ENCODE results near the gene DIP2C. TPM values are rescaled to one million over a fixed set of nuclear protein-coding genes. Genes with fewer than 3 reads are reported as not detected.
"Not testable (repeated sequence)": the region's sequence is repeated elsewhere in the genome, so short reads cannot be mapped to it uniquely, and the experiment has no call there.

DIP2C gene
- polyA plus RNA-seq, 2 donors: 2.2 to 2.7 TPM

- Histone ChIP-seq H3K9me3 (ENCODE audit: control insufficient read depth in 2 of 2, insufficient read depth in 1 of 2, low read depth in 1 of 2, low read length in 1 of 2) (no peaks in the 10 kb centered on the region), H3K36me3 (ENCODE audit: control insufficient read depth in 2 of 2, insufficient read depth in 2 of 2, low read length in 1 of 2) (no peaks in the 10 kb centered on the region), H3K4me1 (ENCODE audit: control insufficient read depth in 2 of 2, insufficient read depth in 2 of 2, low read length in 1 of 2) (peaks cover 0 to 3% of the 10 kb centered on the region in 2 donors), H3K4me3 (ENCODE audit: low read depth in 1 of 2, low read length in 2 of 2) (no peak overlapping the region), H3K27me3 (ENCODE audit: control insufficient read depth in 1 of 2, insufficient read depth in 2 of 2, low read length in 2 of 2) (no peaks in the 10 kb centered on the region), H3K27ac (ENCODE audit: low read depth in 2 of 2, low read length in 1 of 2) (no peak overlapping the region)
- WGBS, 2 donors: 96 to 97% methylated on average over 9 of the region's 9 CpGs
Measured at GRCh38 chr10:301536-301935, 387.9 kb downstream of the DIP2C start.

GRCh38 chr10:300580-300979 lies 388.9 kb downstream of the DIP2C start:
- H3K9me3 ChIP-seq (ENCODE audit: control insufficient read depth in 2 of 2, insufficient read depth in 1 of 2, low read depth in 1 of 2, low read length in 1 of 2); H3K4me3 ChIP-seq (ENCODE audit: low read depth in 1 of 2, low read length in 2 of 2); H3K27ac ChIP-seq (ENCODE audit: low read depth in 2 of 2, low read length in 1 of 2); H3K4me1 ChIP-seq (ENCODE audit: control insufficient read depth in 2 of 2, insufficient read depth in 2 of 2, low read length in 1 of 2); H3K27me3 ChIP-seq (ENCODE audit: control insufficient read depth in 1 of 2, insufficient read depth in 2 of 2, low read length in 2 of 2); H3K36me3 ChIP-seq (ENCODE audit: control insufficient read depth in 2 of 2, insufficient read depth in 2 of 2, low read length in 1 of 2): not testable (repeated sequence)
- WGBS, 2 donors: 98 to 99% methylated on average over 21 to 31 of the region's 31 CpGs

DNA sequence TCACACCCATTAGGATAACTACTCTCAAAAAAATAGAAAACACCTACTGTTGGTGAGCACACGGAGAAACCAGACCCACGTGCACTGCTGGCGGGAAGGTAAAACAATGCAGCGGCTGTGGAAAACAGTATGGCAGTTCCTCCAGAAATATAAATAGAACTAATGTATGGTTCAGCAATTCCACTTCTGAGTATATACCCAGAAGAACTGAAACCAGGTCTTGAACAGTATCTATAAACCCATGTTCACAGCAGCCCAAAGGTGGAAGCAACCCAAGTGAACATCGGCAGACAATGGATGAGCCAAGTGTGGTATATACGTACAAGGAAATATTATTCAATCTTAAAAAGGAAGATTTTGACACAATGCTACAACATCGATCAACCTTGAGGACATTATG lies 389.5 kb downstream of the DIP2C start:
- WGBS, 2 donors: 91 to 95% methylated on average over 7 of the region's 7 CpGs
- no peak overlapping the region for H3K4me3 ChIP-seq (ENCODE audit: low read depth in 1 of 2, low read length in 2 of 2)
- H3K27ac ChIP-seq (ENCODE audit: low read depth in 2 of 2, low read length in 1 of 2): no peak overlapping the region
- H3K4me1 ChIP-seq (ENCODE audit: control insufficient read depth in 2 of 2, insufficient read depth in 2 of 2, low read length in 1 of 2): peaks cover 0 to 3% of the 10 kb centered on the region in 2 donors
- no peaks in the 10 kb centered on the region for H3K9me3 ChIP-seq (ENCODE audit: control insufficient read depth in 2 of 2, insufficient read depth in 1 of 2, low read depth in 1 of 2, low read length in 1 of 2)
- no peaks in the 10 kb centered on the region for H3K36me3 ChIP-seq (ENCODE audit: control insufficient read depth in 2 of 2, insufficient read depth in 2 of 2, low read length in 1 of 2)
- H3K27me3 ChIP-seq (ENCODE audit: control insufficient read depth in 1 of 2, insufficient read depth in 2 of 2, low read length in 2 of 2): no peaks in the 10 kb centered on the region

DNA sequence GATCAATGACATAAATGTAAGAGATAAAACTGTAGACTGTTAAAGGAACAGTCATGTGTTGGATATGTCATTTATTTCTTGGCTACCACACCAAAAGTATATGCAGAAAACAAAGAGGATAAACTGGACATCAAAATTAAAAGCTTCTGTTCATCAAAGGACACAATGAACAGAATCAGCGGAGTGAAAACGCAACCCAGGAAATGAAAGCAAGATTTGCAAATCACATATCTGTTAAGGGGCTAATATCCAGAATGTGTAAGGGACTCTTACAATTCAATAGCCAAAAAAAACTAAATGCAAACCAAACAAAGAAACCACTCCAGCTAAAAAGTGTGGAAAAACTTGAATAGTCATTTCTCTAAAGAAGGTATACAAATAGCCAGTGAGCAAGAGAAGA lies 390.0 kb downstream of the DIP2C start:
- Histone ChIP-seq H3K27ac (ENCODE audit: low read depth in 2 of 2, low read length in 1 of 2) (no peak overlapping the region), H3K27me3 (ENCODE audit: control insufficient read depth in 1 of 2, insufficient read depth in 2 of 2, low read length in 2 of 2) (no peaks in the 10 kb centered on the region), H3K4me1 (ENCODE audit: control insufficient read depth in 2 of 2, insufficient read depth in 2 of 2, low read length in 1 of 2) (peaks cover 0 to 3% of the 10 kb centered on the region in 2 donors), H3K4me3 (ENCODE audit: low read depth in 1 of 2, low read length in 2 of 2) (no peak overlapping the region), H3K36me3 (ENCODE audit: control insufficient read depth in 2 of 2, insufficient read depth in 2 of 2, low read length in 1 of 2) (no peaks in the 10 kb centered on the region), H3K9me3 (ENCODE audit: control insufficient read depth in 2 of 2, insufficient read depth in 1 of 2, low read depth in 1 of 2, low read length in 1 of 2) (no peaks in the 10 kb centered on the region)
- 96 to 98% methylated on average over 2 of the region's 2 CpGs for WGBS, 2 donors

DNA sequence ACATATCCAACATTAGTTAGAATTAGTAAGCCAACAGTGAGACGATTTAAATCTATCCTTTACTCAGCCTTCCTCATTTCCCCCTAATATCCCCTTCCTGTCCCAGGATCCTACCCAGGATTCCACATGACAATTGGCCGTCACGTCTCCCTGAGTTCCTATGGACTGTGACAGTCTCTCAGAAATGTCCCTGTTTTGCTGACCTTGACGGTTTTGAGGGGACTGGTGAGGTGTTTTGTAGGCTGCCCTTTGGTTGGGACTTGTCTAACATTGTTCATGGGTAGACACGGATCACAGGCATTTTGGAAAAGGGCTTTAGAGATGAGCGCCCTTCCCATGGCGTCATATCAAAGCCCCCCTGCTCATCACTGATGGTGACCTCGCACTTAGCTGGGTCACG lies 391.4 kb downstream of the DIP2C start:
- Histone ChIP-seq H3K9me3 (ENCODE audit: control insufficient read depth in 2 of 2, insufficient read depth in 1 of 2, low read depth in 1 of 2, low read length in 1 of 2) (no peaks in the 10 kb centered on the region), H3K27ac (ENCODE audit: low read depth in 2 of 2, low read length in 1 of 2) (no peak overlapping the region), H3K36me3 (ENCODE audit: control insufficient read depth in 2 of 2, insufficient read depth in 2 of 2, low read length in 1 of 2) (no peaks in the 10 kb centered on the region), H3K4me1 (ENCODE audit: control insufficient read depth in 2 of 2, insufficient read depth in 2 of 2, low read length in 1 of 2) (peaks cover 0 to 3% of the 10 kb centered on the region in 2 donors), H3K27me3 (ENCODE audit: control insufficient read depth in 1 of 2, insufficient read depth in 2 of 2, low read length in 2 of 2) (no peaks in the 10 kb centered on the region), H3K4me3 (ENCODE audit: low read depth in 1 of 2, low read length in 2 of 2) (no peak overlapping the region)
- 82 to 86% methylated on average over 9 of the region's 9 CpGs for WGBS, 2 donors

- H3K27ac ChIP-seq (ENCODE audit: low read depth in 2 of 2, low read length in 1 of 2): no peak overlapping the region
- peaks cover 0 to 2% of the 10 kb centered on the region in 2 donors for H3K36me3 ChIP-seq (ENCODE audit: control insufficient read depth in 2 of 2, insufficient read depth in 2 of 2, low read length in 1 of 2)
- H3K4me1 ChIP-seq (ENCODE audit: control insufficient read depth in 2 of 2, insufficient read depth in 2 of 2, low read length in 1 of 2): peaks cover 3% of the 10 kb centered on the region in 2 donors
- no peaks in the 10 kb centered on the region for H3K9me3 ChIP-seq (ENCODE audit: control insufficient read depth in 2 of 2, insufficient read depth in 1 of 2, low read depth in 1 of 2, low read length in 1 of 2)
- no peak overlapping the region for H3K4me3 ChIP-seq (ENCODE audit: low read depth in 1 of 2, low read length in 2 of 2)
- no peaks in the 10 kb centered on the region for H3K27me3 ChIP-seq (ENCODE audit: control insufficient read depth in 1 of 2, insufficient read depth in 2 of 2, low read length in 2 of 2)
- 56 to 67% methylated on average over 6 of the region's 6 CpGs for WGBS, 2 donors
Measured at GRCh38 chr10:297567-297966, 391.9 kb downstream of the DIP2C start.

DNA sequence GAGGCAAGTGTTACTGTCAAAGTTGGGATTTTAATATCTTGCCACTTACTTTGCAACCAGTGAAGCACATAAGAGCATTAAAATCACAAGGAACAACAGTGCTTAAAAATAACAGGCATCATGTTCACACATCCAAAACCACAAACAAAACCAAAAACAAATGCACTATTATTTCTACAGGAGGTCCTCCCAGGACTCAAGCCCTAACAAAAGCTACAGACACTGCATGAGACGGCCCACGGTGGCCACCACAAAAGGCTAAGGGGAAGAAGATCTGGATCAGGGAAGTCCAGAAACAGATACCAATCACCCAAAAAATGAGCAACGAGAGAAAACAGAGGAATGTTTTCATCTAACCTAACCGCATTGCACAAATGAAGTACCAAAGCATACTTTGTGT lies 395.8 kb downstream of the DIP2C start:
- Histone ChIP-seq H3K27ac (ENCODE audit: low read depth in 2 of 2, low read length in 1 of 2) (no peak overlapping the region), H3K27me3 (ENCODE audit: control insufficient read depth in 1 of 2, insufficient read depth in 2 of 2, low read length in 2 of 2) (no peaks in the 10 kb centered on the region), H3K4me1 (ENCODE audit: control insufficient read depth in 2 of 2, insufficient read depth in 2 of 2, low read length in 1 of 2) (peaks cover 3% of the 10 kb centered on the region in 2 donors), H3K36me3 (ENCODE audit: control insufficient read depth in 2 of 2, insufficient read depth in 2 of 2, low read length in 1 of 2) (peaks cover 0 to 2% of the 10 kb centered on the region in 2 donors), H3K4me3 (ENCODE audit: low read depth in 1 of 2, low read length in 2 of 2) (no peak overlapping the region), H3K9me3 (ENCODE audit: control insufficient read depth in 2 of 2, insufficient read depth in 1 of 2, low read depth in 1 of 2, low read length in 1 of 2) (no peaks in the 10 kb centered on the region)
- 83 to 91% methylated on average over 4 of the region's 4 CpGs for WGBS, 2 donors

DNA sequence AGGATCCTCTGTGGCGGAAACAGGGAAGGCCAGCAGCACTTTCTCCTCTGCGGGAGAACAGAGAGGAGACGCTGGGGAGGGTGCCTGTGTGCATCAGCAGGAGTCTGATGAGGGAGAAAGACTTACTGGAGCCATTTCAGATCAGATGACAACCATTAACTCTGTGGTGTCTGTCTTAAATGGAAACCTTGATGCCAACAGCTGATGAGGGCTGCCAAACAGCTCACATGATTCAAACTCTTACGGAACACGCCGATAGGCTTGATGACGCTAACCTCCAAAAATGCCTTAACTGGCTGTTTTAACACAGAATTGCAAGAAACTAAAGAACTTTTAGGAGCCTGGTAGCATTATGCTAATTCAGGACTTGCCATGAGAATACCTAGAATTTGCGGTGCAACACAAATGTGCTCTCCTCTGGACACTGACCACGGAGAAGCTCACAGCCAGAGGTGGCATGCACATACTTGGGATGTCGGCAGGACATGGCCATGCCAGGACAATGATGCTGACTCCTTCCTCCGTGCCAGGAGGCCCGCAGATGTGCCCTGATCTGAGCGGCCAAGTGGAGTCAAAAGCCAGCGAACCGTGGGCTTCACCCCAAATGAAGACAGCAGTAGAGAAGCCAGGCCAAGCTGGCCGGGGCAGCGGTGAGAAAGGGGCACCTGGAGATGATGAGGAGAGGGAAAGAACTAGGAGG lies 399.3 kb downstream of the DIP2C start:
- Histone ChIP-seq H3K36me3 (ENCODE audit: control insufficient read depth in 2 of 2, insufficient read depth in 2 of 2, low read length in 1 of 2) (peaks cover 0 to 5% of the 10 kb centered on the region in 2 donors), H3K9me3 (ENCODE audit: control insufficient read depth in 2 of 2, insufficient read depth in 1 of 2, low read depth in 1 of 2, low read length in 1 of 2) (peaks cover 0 to 2% of the 10 kb centered on the region in 2 donors), H3K4me3 (ENCODE audit: low read depth in 1 of 2, low read length in 2 of 2) (no peak overlapping the region), H3K27ac (ENCODE audit: low read depth in 2 of 2, low read length in 1 of 2) (no peak overlapping the region), H3K4me1 (ENCODE audit: control insufficient read depth in 2 of 2, insufficient read depth in 2 of 2, low read length in 1 of 2) (peaks cover 0 to 3% of the 10 kb centered on the region in 2 donors), H3K27me3 (ENCODE audit: control insufficient read depth in 1 of 2, insufficient read depth in 2 of 2, low read length in 2 of 2) (no peaks in the 10 kb centered on the region)
- WGBS, 2 donors: 92 to 94% methylated on average over 17 of the region's 17 CpGs

GRCh38 chr10:289581-289980 lies 399.9 kb downstream of the DIP2C start:
- no peak overlapping the region for H3K4me3 ChIP-seq (ENCODE audit: low read depth in 1 of 2, low read length in 2 of 2)
- H3K9me3 ChIP-seq (ENCODE audit: control insufficient read depth in 2 of 2, insufficient read depth in 1 of 2, low read depth in 1 of 2, low read length in 1 of 2): peaks cover 0 to 2% of the 10 kb centered on the region in 2 donors
- no peaks in the 10 kb centered on the region for H3K27me3 ChIP-seq (ENCODE audit: control insufficient read depth in 1 of 2, insufficient read depth in 2 of 2, low read length in 2 of 2)
- H3K36me3 ChIP-seq (ENCODE audit: control insufficient read depth in 2 of 2, insufficient read depth in 2 of 2, low read length in 1 of 2): peaks cover 0 to 5% of the 10 kb centered on the region in 2 donors
- peaks cover 0 to 3% of the 10 kb centered on the region in 2 donors for H3K4me1 ChIP-seq (ENCODE audit: control insufficient read depth in 2 of 2, insufficient read depth in 2 of 2, low read length in 1 of 2)
- WGBS, 2 donors: 96% methylated on average over 9 of the region's 9 CpGs
- H3K27ac ChIP-seq (ENCODE audit: low read depth in 2 of 2, low read length in 1 of 2): no peak overlapping the region

All from esophagus (tissue), 2 donors.